GM21825 (cell line): ENCODE measurements around the gene SLC17A4.

Experiments
- ATAC-seq: cut with Tn5 transposase; IDR thresholded peaks from one replicate; pipeline ENCODE4 v1.9.1; 2021; ENCODE audit warnings: mild to moderate bottlenecking, moderate library complexity; ENCODE audit not compliant: unreplicated experiment

The SLC17A4 gene

GRCh38 chr6:25749837-25750236 lies 4.7 kb upstream of the SLC17A4 start:
- ATAC-seq, result no peak

GRCh38 chr6:25750906-25751305 lies 3.6 kb upstream of the SLC17A4 start:
- no peak for ATAC-seq

DNA sequence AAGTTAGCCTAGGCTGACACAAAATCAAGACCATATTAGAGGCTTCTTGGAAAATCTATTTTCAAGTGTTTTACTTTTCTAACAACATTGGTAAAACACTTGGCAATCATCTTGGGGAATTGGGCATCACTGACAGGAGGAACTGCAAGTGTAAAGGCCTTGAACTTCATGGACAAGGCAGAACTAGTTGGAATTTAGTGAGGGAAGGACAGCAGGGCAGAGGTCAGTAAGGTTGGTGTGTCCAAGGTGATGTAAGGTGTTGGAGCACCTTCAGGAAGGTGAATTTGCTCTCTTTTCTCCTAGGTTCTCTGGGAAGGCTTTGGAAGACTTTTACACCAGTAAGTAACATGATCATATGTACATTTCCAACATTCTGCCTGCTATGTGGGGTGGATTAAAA lies 1.5 kb upstream of the SLC17A4 start:
- no peak for ATAC-seq

DNA sequence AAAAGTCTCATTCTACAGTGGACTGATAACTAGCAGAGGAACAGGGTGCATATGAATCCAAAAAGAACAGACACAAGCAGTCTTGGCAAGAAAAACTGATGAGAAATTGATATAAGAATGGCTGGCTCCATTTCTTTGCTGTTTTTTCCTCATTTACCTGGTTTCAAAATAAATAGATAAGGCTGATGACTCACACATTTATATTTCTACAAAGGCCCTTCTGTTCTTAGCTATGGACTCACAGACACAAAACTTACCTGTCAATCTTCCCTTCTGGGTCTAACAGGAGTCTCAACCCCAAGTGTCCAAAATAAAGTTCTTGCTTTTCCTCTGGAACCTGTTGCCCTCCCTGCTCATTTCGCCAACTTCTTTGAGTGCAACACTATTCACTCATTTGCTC lies 941 bp downstream of the SLC17A4 start:
- no peak for ATAC-seq

DNA sequence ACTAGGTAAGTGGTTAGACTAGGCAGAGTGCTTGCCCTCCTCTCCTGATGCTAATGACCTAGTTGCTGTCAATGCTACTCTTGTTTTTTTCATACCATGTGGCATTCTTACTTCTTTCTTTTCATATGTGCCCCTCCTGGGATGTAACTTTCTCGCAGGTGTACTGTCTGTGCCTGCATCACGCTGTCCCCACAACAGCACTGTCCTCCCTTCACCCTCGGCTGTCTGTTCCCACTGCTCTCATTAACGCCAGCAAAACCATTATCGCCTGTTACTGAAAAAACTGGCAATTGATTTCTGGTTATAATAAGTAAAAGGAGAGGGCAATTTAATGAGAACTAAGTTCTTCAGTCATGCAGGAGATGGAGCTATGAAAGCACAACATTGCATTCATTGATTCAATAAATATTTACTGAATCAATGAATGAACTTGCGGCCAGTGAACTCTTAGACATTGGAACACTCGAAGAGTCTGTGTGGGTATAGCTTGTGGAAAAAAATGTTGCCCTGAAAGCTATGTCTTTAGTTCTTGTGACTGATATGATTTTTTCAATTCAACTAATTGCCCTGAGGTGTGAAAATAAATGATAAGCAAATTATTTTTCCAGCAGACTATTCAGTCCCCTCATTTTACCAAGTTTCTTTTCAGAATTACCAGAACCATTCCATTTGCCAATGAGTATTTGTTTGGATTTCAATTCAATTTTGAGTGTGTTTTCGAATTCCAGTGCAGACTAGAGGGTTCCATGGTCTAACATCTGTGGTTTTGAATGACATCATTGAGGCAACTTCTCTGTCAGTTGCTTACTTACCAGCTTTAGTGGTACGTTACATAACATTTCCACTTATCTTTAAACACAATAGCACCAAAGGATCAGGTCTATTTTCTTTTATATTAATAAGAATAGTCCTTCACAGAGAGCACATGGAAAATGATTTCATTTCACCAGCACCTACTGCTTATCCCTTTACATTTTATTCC lies 2.1 kb downstream of the SLC17A4 start:
- no peak for ATAC-seq

DNA sequence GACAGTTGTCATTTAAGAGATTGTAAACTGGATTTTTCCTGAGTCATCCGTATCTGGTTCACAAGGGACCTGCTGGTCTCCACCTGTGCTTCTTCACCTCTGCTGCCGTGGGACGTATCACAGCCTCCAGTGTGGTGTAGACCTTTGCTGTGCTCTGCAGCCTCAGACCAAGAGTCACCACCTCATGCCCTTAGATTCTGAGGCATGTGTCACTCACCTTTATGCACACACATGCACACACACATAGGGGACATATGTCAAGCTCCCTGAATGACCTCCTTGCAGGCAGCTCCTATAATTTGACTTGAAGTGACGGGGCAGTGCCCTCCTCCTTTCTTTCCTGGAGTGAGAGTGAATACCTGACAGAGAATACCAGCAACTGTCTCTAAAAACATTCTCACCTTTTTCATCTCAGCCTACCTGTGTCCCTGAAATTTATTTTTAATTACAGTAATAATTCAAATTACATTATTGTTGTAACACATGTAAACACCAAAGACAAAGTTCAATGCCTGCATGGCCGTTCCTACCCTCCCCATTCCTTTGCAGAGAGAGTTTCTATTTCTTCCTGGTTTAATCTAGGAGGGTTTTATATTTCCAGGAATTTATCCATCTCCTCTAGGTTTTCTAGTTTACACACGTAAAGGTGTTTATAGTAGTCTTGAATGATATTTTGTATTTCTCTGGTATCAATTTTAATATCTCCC lies 3.5 kb downstream of the SLC17A4 start:
- no peak for ATAC-seq

GRCh38 chr6:25764611-25765010 lies 10.1 kb downstream of the SLC17A4 start:
- no peak for ATAC-seq

- no peak for ATAC-seq
Measured at GRCh38 chr6:25768566-25768965, 14.0 kb downstream of the SLC17A4 start.

GRCh38 chr6:25769983-25770382 lies 15.4 kb downstream of the SLC17A4 start:
- no peak for ATAC-seq

- no peak for ATAC-seq
Measured at GRCh38 chr6:25774120-25774715, 19.7 kb downstream of the SLC17A4 start.

GRCh38 chr6:25777031-25777430 lies 22.5 kb downstream of the SLC17A4 start:
- no peak for ATAC-seq

GRCh38 chr6:25777856-25778649 lies 23.5 kb downstream of the SLC17A4 start:
- no peak for ATAC-seq

DNA sequence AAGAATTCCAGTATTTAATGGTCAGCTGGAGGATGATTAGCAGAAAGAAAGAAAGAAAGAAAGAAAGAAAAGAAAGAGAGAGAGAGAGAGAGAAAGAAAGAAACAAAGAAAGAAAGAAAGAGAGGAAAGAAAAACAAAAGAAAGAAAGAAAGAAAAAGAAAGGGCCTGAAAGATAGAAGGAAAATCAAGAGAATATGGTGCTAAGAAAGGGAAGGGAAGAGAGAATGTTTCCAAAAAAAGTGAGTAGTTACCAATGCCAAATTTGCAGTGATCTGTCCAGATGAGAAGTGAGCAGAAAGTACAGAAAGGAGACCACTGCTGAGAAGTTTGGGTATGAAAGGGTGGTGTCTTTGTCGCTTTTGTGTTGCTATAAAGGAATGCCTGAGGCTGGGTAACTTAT lies 26.6 kb downstream of the SLC17A4 start:
- no peak for ATAC-seq

- ATAC-seq, result no peak
Measured at GRCh38 chr6:25787428-25787827, 32.9 kb downstream of the SLC17A4 start.

- no peak for ATAC-seq
Measured at GRCh38 chr6:25788305-25788922, 33.9 kb downstream of the SLC17A4 start.

- ATAC-seq, result no peak
Measured at GRCh38 chr6:25789475-25789874, 34.9 kb downstream of the SLC17A4 start.

DNA sequence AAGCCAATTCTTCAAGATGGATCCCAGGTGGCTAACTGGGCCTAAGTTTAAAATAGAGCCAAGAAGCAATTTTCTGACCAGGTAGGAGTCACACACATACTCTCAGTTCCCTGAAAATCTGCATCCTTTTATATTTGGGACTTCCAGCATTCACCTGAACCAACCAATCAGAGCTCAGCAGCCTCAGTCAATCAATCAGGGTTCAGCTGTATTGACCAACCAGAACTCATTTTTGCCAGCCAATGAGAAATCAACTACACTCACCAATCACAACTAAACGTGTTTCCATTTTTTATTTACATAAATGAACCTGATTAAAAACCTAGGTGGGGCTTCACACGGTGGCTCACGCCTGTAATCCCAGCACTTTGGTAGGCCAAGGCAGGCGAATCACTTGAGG lies 37.5 kb downstream of the SLC17A4 start:
- no peak for ATAC-seq

- no peak for ATAC-seq
Measured at GRCh38 chr6:25793970-25794369, 39.4 kb downstream of the SLC17A4 start.

- ATAC-seq, result no peak
Measured at GRCh38 chr6:25794784-25795183, 40.2 kb downstream of the SLC17A4 start.

GRCh38 chr6:25801436-25801835 lies 46.9 kb downstream of the SLC17A4 start:
- ATAC-seq, result no peak
